GM12878 (cell line): ENCODE results near the gene SLCO3A1. TPM values are rescaled to one million over a fixed set of nuclear protein-coding genes. Genes with fewer than 3 reads are reported as not detected.

Experiments used
- ATAC-seq: fragments of 200-7000 bp; cut with Tn5 transposase; 3 replicates; pipeline ENCODE4 v1.9.1; 2020; ENCODE audit warnings: mild to moderate bottlenecking, moderate library complexity
- BruUV-seq: library from RNA; stranded (reverse); fragments of 400-500 nt; replicated peaks from 2 replicates; lab custom pipeline; 2021; lab: Mats Ljungman, UMichigan
- CTCF ChIA-PET: fragments of 300-600 bp; sonication (Branson Sonifier 250); formaldehyde crosslinking; extraction: SDS; loops from one replicate; lab custom pipeline; 2021; ENCODE audit warnings: inconsistent platforms; lab: Yijun Ruan, JAX
- POLR2A ChIA-PET: fragments of 350-600 bp; formaldehyde crosslinking; extraction: SDS; loops from one replicate; lab custom pipeline; 2021; ENCODE audit warnings: inconsistent platforms; lab: Charles Lee
- RAD21 ChIA-PET: fragments of 300-600 bp; sonication (Branson Sonifier 250); formaldehyde crosslinking; loops from one replicate; lab custom pipeline; 2023; ENCODE audit warnings: antibody characterized with exemption; ENCODE audit not compliant: unreplicated experiment; lab: Charles Lee
- SMC1A ChIA-PET: fragments of 300-600 bp; sonication (Branson Sonifier 250); formaldehyde crosslinking; loops from one replicate; lab custom pipeline; 2023; ENCODE audit not compliant: unreplicated experiment, uncharacterized antibody; lab: Charles Lee
- DNase-seq: peaks from one replicate; pipeline ENCODE4 v3.0.0-alpha.2; 2011; ENCODE audit warnings: low read depth, low spot score
- FAIRE-seq: peaks from 3 replicates; lab custom pipeline; 2011; peaks lifted over from hg19 to GRCh38; lab: Jason Lieb, UNC
- H2AFZ ChIP-seq: 2 replicates; pipeline ENCODE4 v1.6.0; 2011; ENCODE audit warnings: low read depth, low read length, control low read depth; ENCODE audit not compliant: control insufficient read depth
- H3K27ac ChIP-seq: 2 replicates; pipeline ENCODE4 v1.5.1; 2011; ENCODE audit warnings: control low read depth; ENCODE audit not compliant: control insufficient read depth, insufficient read depth
- H3K27me3 ChIP-seq, 2 experiments: replicated peaks in 1 of 2; 2 replicates each; pipeline versions ENCODE4 v1.6.0 to v1.6.1; 2011; ENCODE audit warnings: low read length in 1 of 2; ENCODE audit not compliant: control insufficient read depth in 2 of 2, insufficient read depth in 2 of 2
- H3K36me3 ChIP-seq, 2 experiments: 2 replicates each; pipeline ENCODE4 v1.5.1; 2011; ENCODE audit warnings: low read length in 1 of 2; ENCODE audit not compliant: control insufficient read depth in 2 of 2, insufficient read depth in 2 of 2
- H3K4me1 ChIP-seq: 2 replicates; pipeline ENCODE4 v1.6.1; 2011; ENCODE audit warnings: mild to moderate bottlenecking, low read length, moderate library complexity, mixed read lengths; ENCODE audit not compliant: control insufficient read depth, insufficient read depth
- H3K4me2 ChIP-seq: 2 replicates; pipeline ENCODE4 v1.6.0; 2011; ENCODE audit warnings: control low read depth; ENCODE audit not compliant: control insufficient read depth, insufficient read depth
- H3K4me3 ChIP-seq: fragments of 200-600 bp; sonication (generic); 2 replicates; pipeline ENCODE4 v1.5.1; 2016
- H3K79me2 ChIP-seq: 2 replicates; pipeline ENCODE4 v1.6.0; 2011; ENCODE audit warnings: low read length; ENCODE audit not compliant: control insufficient read depth, insufficient read depth
- H3K9ac ChIP-seq: 2 replicates; pipeline ENCODE4 v1.8.0; 2011; ENCODE audit warnings: low read length, control low read depth, mixed read lengths; ENCODE audit not compliant: control insufficient read depth, insufficient read depth
- H3K9me3 ChIP-seq: replicated peaks from 3 replicates; pipeline ENCODE4 v1.5.1; 2011; ENCODE audit warnings: mild to moderate bottlenecking, low read length; ENCODE audit not compliant: control insufficient read depth, insufficient read depth
- H4K20me1 ChIP-seq: 2 replicates; pipeline ENCODE4 v1.6.0; 2011; ENCODE audit not compliant: control insufficient read depth, insufficient read depth
- MYB ChIP-seq: fragments of 150-350 bp; IDR thresholded peaks from 2 replicates; pipeline ENCODE4 v1.6.1; 2014; ENCODE audit warnings: mild to moderate bottlenecking, low read depth, low read length, borderline replicate concordance
- NFYB ChIP-seq: IDR thresholded peaks from 2 replicates; pipeline ENCODE4 v1.6.1; 2011; ENCODE audit warnings: low read depth, mild to moderate bottlenecking, low read length, improper control_type of control experiment, moderate library complexity; ENCODE audit not compliant: insufficient read depth
- NR2C2 ChIP-seq: IDR thresholded peaks from 2 replicates; pipeline ENCODE4 v1.6.1; 2011; ENCODE audit warnings: borderline replicate concordance, low read depth; ENCODE audit not compliant: control insufficient read depth, insufficient read length
- POLR2AphosphoS2 ChIP-seq: IDR thresholded peaks from 2 replicates; pipeline ENCODE4 v1.6.1; 2011; ENCODE audit warnings: low read depth, mild to moderate bottlenecking, low read length, improper control_type of control experiment, moderate library complexity
- SMAD5 ChIP-seq: IDR thresholded peaks from 2 replicates; pipeline ENCODE4 v1.6.1; 2016; ENCODE audit warnings: antibody characterized with exemption, low read depth
- SMC3 ChIP-seq: IDR thresholded peaks from 2 replicates; pipeline ENCODE4 v1.6.1; 2011; ENCODE audit warnings: low read length, improper control_type of control experiment, borderline replicate concordance
- SREBF1 ChIP-seq: IDR thresholded peaks from 2 replicates; pipeline ENCODE4 v1.6.1; 2012; ENCODE audit warnings: mild to moderate bottlenecking, low read length
- SRF ChIP-seq, 2 experiments: IDR thresholded peaks; 2 replicates each; pipeline ENCODE4 v1.6.1; 2011; ENCODE audit warnings: low read depth in 2 of 2, low read length in 2 of 2, mild to moderate bottlenecking in 1 of 2, moderate library complexity in 1 of 2
- STAT3 ChIP-seq: IDR thresholded peaks from 2 replicates; pipeline ENCODE4 v1.6.1; 2011; ENCODE audit warnings: low read depth, low read length, improper control_type of control experiment
- WGBS: methylation state at CpG from one replicate; pipeline ENCODE4 v1.1.6; 2016; ENCODE audit warnings: low lambda C conversion rate; ENCODE audit not compliant: insufficient replicate concordance, insufficient coverage; ENCODE audit errors: missing lambda C conversion rate; 5-methylcytosine and 5-hydroxymethylcytosine counted together
- in situ Hi-C: fragments of 300-500 bp; cut with MboI; formaldehyde crosslinking; loops from 9 replicates; pipeline ENCODE4 v1.14.3; 2018; ENCODE audit warnings: mixed read lengths
- intact Hi-C: fragments of 100-400 bp; cut with micrococcal nuclease; formaldehyde crosslinking; loops from one replicate; pipeline ENCODE4 v1.14.2; 2022; ENCODE audit not compliant: unreplicated experiment
- polyA plus RNA-seq, 11 experiments: library from polyadenylated mRNA; depleted of rRNA in 4 of 11; unstranded in 6 of 11; stranded (reverse) in 5 of 11; fragments of >200 nt; fragmentation: Nextera tagmentation in 4 of 11; fragmentation: Illumina TruSeq in 1 of 11; extraction: Ambion mirVana in 4 of 11; extraction: Trizol in 1 of 11; gene quantifications; 1 replicate in 1 of 11; 2 replicates in 10 of 11; pipeline versions ENCODE4 v1.2.1 to v1.2.3, GENCODE V29; 2011 to 2016; ENCODE audit warnings: inconsistent platforms in 2 of 11, missing spikeins in 2 of 11, low read depth in 1 of 11
- total RNA-seq, 4 experiments: library from RNA; depleted of rRNA in 3 of 4; stranded (reverse); fragments of >200 nt in 3 of 4; fragmentation: Illumina TruSeq in 1 of 4; extraction: Trizol in 1 of 4; gene quantifications; 2 replicates each; pipeline versions ENCODE4 v1.2.1 to v1.2.3, GENCODE V29; 2013 to 2021
- TF ChIP-seq, protein P1 (sequence below): IDR thresholded peaks from 2 replicates; pipeline ENCODE4 v1.6.1; 2012; ENCODE audit warnings: improper control_type of control experiment, low read depth, low read length; ENCODE audit not compliant: insufficient replicate concordance

The SLCO3A1 gene
- total and polyA plus RNA-seq, 10 of the 15 experiments (the other 5 are each of a cell fraction or from before 2014, with no cell fraction given): 0.05 to 5.9 (median 0.31) TPM

DNA sequence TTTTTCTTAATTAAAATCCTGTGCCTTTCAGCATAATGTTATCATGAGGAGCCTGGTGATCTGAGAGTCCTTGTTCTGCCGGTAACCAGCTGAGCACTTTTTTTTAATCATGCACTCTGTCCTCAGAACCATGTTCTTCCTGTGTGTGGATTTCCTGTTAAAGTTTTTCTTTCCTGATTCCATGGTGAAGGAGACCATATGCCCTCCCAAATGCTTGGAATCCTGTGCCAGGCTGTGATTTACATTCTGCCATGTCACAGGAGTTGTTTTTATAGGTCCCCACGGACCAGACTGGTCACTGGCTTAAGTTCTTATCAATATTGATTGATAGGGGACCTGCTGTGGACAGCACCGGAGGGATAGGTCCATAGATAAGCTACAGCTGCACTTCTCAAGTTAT lies 257.8 kb downstream of the SLCO3A1 start:
- H3K36me3 ChIP-seq: no peaks in the 10 kb centered on the region; a peak in 1 of 4 replicates
- no peak for DNase-seq
- in situ Hi-C loops: no loop called here
- no peaks in the 10 kb centered on the region for H3K79me2 ChIP-seq
- FAIRE-seq: no peak
- no TSS peak for BruUV-seq
- ChIA-PET CTCF (no interaction called here), POLR2A (interaction anchor here (0.5 kb wide), 1 partner anchor 20 kb away, joined by 3 read pairs; no protein-coding TSS in a partner anchor), SMC1A (no interaction called here), RAD21 (no interaction called here)
- H2AFZ ChIP-seq: no peak overlapping the region
- no peak overlapping the region for H3K4me2 ChIP-seq
- TF ChIP-seq NR2C2: no peak
- no peak for TF ChIP-seq POLR2AphosphoS2
- no peak for TF ChIP-seq SMAD5
- TF ChIP-seq NFYB: no peak
- no peak for TF ChIP-seq MYB
- TF ChIP-seq, protein P1, sequence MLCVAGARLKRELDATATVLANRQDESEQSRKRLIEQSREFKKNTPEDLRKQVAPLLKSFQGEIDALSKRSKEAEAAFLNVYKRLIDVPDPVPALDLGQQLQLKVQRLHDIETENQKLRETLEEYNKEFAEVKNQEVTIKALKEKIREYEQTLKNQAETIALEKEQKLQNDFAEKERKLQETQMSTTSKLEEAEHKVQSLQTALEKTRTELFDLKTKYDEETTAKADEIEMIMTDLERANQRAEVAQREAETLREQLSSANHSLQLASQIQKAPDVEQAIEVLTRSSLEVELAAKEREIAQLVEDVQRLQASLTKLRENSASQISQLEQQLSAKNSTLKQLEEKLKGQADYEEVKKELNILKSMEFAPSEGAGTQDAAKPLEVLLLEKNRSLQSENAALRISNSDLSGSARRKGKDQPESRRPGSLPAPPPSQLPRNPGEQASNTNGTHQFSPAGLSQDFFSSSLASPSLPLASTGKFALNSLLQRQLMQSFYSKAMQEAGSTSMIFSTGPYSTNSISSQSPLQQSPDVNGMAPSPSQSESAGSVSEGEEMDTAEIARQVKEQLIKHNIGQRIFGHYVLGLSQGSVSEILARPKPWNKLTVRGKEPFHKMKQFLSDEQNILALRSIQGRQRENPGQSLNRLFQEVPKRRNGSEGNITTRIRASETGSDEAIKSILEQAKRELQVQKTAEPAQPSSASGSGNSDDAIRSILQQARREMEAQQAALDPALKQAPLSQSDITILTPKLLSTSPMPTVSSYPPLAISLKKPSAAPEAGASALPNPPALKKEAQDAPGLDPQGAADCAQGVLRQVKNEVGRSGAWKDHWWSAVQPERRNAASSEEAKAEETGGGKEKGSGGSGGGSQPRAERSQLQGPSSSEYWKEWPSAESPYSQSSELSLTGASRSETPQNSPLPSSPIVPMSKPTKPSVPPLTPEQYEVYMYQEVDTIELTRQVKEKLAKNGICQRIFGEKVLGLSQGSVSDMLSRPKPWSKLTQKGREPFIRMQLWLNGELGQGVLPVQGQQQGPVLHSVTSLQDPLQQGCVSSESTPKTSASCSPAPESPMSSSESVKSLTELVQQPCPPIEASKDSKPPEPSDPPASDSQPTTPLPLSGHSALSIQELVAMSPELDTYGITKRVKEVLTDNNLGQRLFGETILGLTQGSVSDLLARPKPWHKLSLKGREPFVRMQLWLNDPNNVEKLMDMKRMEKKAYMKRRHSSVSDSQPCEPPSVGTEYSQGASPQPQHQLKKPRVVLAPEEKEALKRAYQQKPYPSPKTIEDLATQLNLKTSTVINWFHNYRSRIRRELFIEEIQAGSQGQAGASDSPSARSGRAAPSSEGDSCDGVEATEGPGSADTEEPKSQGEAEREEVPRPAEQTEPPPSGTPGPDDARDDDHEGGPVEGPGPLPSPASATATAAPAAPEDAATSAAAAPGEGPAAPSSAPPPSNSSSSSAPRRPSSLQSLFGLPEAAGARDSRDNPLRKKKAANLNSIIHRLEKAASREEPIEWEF: no peak
- TF ChIP-seq STAT3: no peak
- no peak for TF ChIP-seq SREBF1
- TF ChIP-seq SRF (IDR thresholded peaks at IDR 0.05; ENCODE audit: low read depth in 2 of 2, low read length in 2 of 2): no peak
- no peak for TF ChIP-seq SMC3
- no peaks in the 10 kb centered on the region for H4K20me1 ChIP-seq
- H3K9ac ChIP-seq: no peak overlapping the region
- H3K27me3 ChIP-seq: no peaks in the 10 kb centered on the region; a peak in 1 of 4 replicates
- 17% methylated on average over 3 of the region's 3 CpGs for WGBS
- H3K9me3 ChIP-seq: no peaks in the 10 kb centered on the region
- H3K4me1 ChIP-seq: no peaks in the 10 kb centered on the region
- no peak overlapping the region for H3K4me3 ChIP-seq
- no peak overlapping the region for H3K27ac ChIP-seq
- intact Hi-C loops: no loop called here
- ATAC-seq: no peak
